HEK293 (cell line): ENCODE measurements around the gene CDC5L.

Source experiments
- CTCF ChIA-PET: fragments of 350-600 bp; formaldehyde crosslinking; extraction: SDS; loops from one replicate; lab custom pipeline; 2021; ENCODE audit warnings: antibody characterized with exemption; lab: Yijun Ruan, JAX
- POLR2A ChIA-PET: fragments of 300-600 bp; formaldehyde crosslinking; extraction: SDS; loops from one replicate; lab custom pipeline; 2020; ENCODE audit warnings: antibody characterized with exemption, inconsistent platforms; lab: Yijun Ruan, JAX
- H3K27ac ChIP-seq: fragments of 200-500 bp; sonication (Bioruptor generic); 2 replicates; pipeline ENCODE4 v1.5.1; 2014; ENCODE audit warnings: low read depth, low read length, control low read depth, inconsistent platforms; ENCODE audit errors: extremely low read depth
- H3K36me3 ChIP-seq, 2 experiments: fragments of 200-500 bp in 1 of 2; sonication (Bioruptor generic) in 1 of 2; 1 replicate in 1 of 2; 2 replicates in 1 of 2; pipeline ENCODE4 v1.5.1; 2014 to 2017; ENCODE audit warnings: inconsistent platforms in 2 of 2, low read length in 2 of 2; ENCODE audit not compliant: control insufficient read depth in 2 of 2, insufficient read depth in 1 of 2
- H3K4me1 ChIP-seq: fragments of 200-500 bp; sonication (Bioruptor generic); 2 replicates; pipeline ENCODE4 v1.5.1; 2014; ENCODE audit warnings: mild to moderate bottlenecking, low read length, inconsistent platforms; ENCODE audit not compliant: control insufficient read depth, insufficient read depth
- H3K4me3 ChIP-seq: 2 replicates; pipeline ENCODE4 v1.5.1; 2011; ENCODE audit warnings: low read depth, mild to moderate bottlenecking, control low read depth, low read length, moderate library complexity
- H3K9me3 ChIP-seq: fragments of 200-500 bp; sonication (Bioruptor generic); 2 replicates; pipeline ENCODE4 v1.5.1; 2014; ENCODE audit warnings: low read depth, low read length, inconsistent platforms; ENCODE audit not compliant: control insufficient read depth, insufficient read depth
- SCRT1 ChIP-seq: fragments of 450-650 bp; formaldehyde crosslinking; IDR thresholded peaks from 2 replicates; pipeline ENCODE4 v1.5.1; 2016; ENCODE audit warnings: missing biosample characterization, missing genetic modification characterization, borderline replicate concordance
- SCRT2 ChIP-seq: fragments of 450-650 bp; formaldehyde crosslinking; IDR thresholded peaks from 2 replicates; pipeline ENCODE4 v1.5.1; 2016; ENCODE audit warnings: missing biosample characterization, missing genetic modification characterization
- ZBTB17 ChIP-seq: fragments of 450-650 bp; formaldehyde crosslinking; IDR thresholded peaks from 2 replicates; pipeline ENCODE4 v1.5.1; 2016; ENCODE audit warnings: missing biosample characterization, missing genetic modification characterization
- ZBTB44 ChIP-seq: fragments of 450-650 bp; IDR thresholded peaks from 2 replicates; pipeline ENCODE4 v1.5.1; 2018; ENCODE audit warnings: missing biosample characterization, mild to moderate bottlenecking, missing genetic modification characterization
- ZNF184 ChIP-seq: fragments of 450-650 bp; IDR thresholded peaks from 2 replicates; pipeline ENCODE4 v1.5.1; 2018; ENCODE audit warnings: missing biosample characterization, mild to moderate bottlenecking, missing genetic modification characterization
- ZNF544 ChIP-seq: fragments of 450-650 bp; formaldehyde crosslinking; IDR thresholded peaks from 2 replicates; pipeline ENCODE4 v1.5.0; 2017; ENCODE audit warnings: missing biosample characterization, missing genetic modification characterization
- ZNF549 ChIP-seq: fragments of 450-650 bp; IDR thresholded peaks from 2 replicates; pipeline ENCODE4 v1.5.1; 2018; ENCODE audit warnings: missing biosample characterization, missing genetic modification characterization, mild to moderate bottlenecking, inconsistent platforms, moderate library complexity
- ZNF610 ChIP-seq: fragments of 450-650 bp; formaldehyde crosslinking; IDR thresholded peaks from 2 replicates; pipeline ENCODE4 v1.5.1; 2016; ENCODE audit warnings: missing biosample characterization, missing genetic modification characterization, borderline replicate concordance
- ZNF645 ChIP-seq: fragments of 450-650 bp; formaldehyde crosslinking; IDR thresholded peaks from 2 replicates; pipeline ENCODE4; 2016; ENCODE audit warnings: missing biosample characterization, missing genetic modification characterization
- ZNF701 ChIP-seq: fragments of 450-650 bp; formaldehyde crosslinking; IDR thresholded peaks from 2 replicates; pipeline ENCODE4 v1.5.1; 2016; ENCODE audit warnings: missing biosample characterization, missing genetic modification characterization
- TF ChIP-seq, protein P1 (sequence below): fragments of 450-650 bp; formaldehyde crosslinking; IDR thresholded peaks from 2 replicates; pipeline ENCODE4 v1.5.1; 2016; ENCODE audit warnings: missing biosample characterization, missing genetic modification characterization
- TF ChIP-seq, protein P2 (sequence below): sonication (generic); formaldehyde crosslinking; IDR thresholded peaks from 2 replicates; pipeline ENCODE4 v1.8.1; 2022; ENCODE audit warnings: mild to moderate bottlenecking, moderate library complexity, missing genetic modification reagents

CDC5L gene

DNA sequence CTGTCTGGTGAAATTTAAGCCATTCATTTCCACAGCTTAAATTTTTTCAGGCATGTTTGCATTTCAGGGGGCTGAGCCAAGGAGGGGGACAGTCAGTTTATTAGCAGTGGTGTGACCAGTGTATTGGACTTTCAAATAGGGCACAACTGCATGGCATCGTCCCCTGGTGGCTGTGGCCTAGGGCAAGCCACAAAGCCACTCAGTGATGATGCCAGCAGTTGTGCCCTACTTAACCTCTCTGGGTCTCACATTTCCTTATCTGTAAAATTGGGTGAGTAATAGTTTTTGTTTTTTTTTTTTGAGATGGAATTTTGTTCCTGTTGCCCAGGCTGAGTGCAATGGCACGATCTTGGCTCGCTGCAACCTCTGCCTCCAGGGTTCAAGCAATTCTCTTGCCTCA is 48.0 kb downstream of the CDC5L start (continued):
- TF ChIP-seq ZBTB44 (tag by site-specific recombination), result no peak
- TF ChIP-seq, all 188 proteins: peak for 0

GRCh38 chr6:44438827-44439226 is 51.3 kb downstream of the CDC5L start:
- H3K36me3 ChIP-seq, result peaks cover 18 to 43% of the 10 kb centered on the region in 2 experiments; a peak in 2 of 3 replicates
- TF ChIP-seq ZNF549 (tag by site-specific recombination) (no peak), ZNF701 (tag by site-specific recombination) (peak; percentile 98), ZBTB17 (tag by site-specific recombination) (no peak), ZNF544 (tag by site-specific recombination) (no peak)
- TF ChIP-seq, protein P1, sequence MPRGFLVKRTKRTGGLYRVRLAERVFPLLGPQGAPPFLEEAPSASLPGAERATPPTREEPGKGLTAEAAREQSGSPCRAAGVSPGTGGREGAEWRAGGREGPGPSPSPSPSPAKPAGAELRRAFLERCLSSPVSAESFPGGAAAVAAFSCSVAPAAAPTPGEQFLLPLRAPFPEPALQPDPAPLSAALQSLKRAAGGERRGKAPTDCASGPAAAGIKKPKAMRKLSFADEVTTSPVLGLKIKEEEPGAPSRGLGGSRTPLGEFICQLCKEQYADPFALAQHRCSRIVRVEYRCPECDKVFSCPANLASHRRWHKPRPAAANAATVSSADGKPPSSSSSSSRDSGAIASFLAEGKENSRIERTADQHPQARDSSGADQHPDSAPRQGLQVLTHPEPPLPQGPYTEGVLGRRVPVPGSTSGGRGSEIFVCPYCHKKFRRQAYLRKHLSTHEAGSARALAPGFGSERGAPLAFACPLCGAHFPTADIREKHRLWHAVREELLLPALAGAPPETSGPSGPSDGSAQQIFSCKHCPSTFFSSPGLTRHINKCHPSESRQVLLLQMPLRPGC (tag by site-specific recombination), result no peak
- TF ChIP-seq, all 188 proteins: peak for 1
- H3K4me3 ChIP-seq, result no peak overlapping the region
- ChIA-PET POLR2A (no interaction called here), CTCF (interaction anchor here (0.8 to 14.6 kb wide), 9 partner anchors 8 to 37 kb away, joined by 3 to 302 read pairs (median 8); no protein-coding TSS in a partner anchor)
- H3K4me1 ChIP-seq, result peaks cover 14% of the 10 kb centered on the region; the same call in 1 of the 2 replicates
- no peak overlapping the region for H3K27ac ChIP-seq
- H3K9me3 ChIP-seq, result no peaks in the 10 kb centered on the region

- CTCF ChIA-PET, result interaction anchor here (0.6 to 2.4 kb wide), 8 partner anchors 8 to 1275 kb away, joined by 3 to 20 read pairs (median 6); no protein-coding TSS in a partner anchor
- TF ChIP-seq ZNF184 (tag by site-specific recombination), result no peak
- TF ChIP-seq, protein P2, sequence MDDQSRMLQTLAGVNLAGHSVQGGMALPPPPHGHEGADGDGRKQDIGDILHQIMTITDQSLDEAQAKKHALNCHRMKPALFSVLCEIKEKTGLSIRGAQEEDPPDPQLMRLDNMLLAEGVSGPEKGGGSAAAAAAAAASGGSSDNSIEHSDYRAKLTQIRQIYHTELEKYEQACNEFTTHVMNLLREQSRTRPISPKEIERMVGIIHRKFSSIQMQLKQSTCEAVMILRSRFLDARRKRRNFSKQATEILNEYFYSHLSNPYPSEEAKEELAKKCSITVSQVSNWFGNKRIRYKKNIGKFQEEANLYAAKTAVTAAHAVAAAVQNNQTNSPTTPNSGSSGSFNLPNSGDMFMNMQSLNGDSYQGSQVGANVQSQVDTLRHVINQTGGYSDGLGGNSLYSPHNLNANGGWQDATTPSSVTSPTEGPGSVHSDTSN (CRISPR knock-in tag), result no peak
- TF ChIP-seq ZNF610 (tag by site-specific recombination), result no peak
Measured at GRCh38 chr6:44439270-44440045, 52.0 kb downstream of the CDC5L start.

DNA sequence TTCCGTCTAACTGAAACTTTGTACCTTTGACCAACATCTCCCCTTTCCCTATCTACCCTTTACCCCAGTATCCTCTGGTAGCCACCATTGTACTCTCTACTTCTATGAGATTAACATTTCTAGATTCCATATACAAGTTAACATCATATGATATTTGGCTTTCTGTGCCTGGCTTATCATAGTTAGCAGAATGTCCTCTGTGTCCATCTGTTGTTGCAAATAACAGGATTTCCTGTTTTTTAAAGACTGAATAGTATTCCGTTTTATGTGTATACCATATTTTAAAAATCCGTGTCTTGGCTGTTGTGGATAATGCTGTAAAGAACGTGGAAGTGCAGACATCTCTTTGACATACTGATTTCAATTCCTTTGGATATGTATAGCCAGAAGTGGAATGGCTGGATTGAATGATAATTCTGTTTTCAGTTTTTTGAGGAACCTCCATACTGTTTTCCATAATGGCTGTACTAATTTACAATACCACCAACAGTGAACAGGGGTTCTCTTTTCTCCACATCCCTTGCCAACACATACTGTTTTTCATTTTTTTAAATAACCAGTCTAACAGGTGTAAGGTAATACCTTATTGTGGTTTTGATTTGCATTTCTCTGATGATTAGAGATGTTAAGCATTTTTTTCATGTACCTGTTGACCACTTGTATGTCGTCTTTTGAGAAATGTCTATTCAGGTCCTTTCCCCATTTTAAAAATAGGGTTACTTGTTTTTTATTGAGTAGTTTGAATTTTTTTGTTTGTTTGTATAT is 53.8 kb downstream of the CDC5L start:
- ChIA-PET CTCF (interaction anchor here (2.1 to 2.4 kb wide), 3 partner anchors 10 to 29 kb away, joined by 13 to 20 read pairs (median 14); no protein-coding TSS in a partner anchor), POLR2A (no interaction called here)
- TF ChIP-seq ZNF645 (tag by site-specific recombination) (no peak), SCRT2 (tag by site-specific recombination) (peak; percentile 88), SCRT1 (0 out of 2 replicates have a peak, but pooled peaks have one; percentile 34)
- Histone ChIP-seq H3K36me3 (peaks cover 18 to 28% of the 10 kb centered on the region in 2 experiments; a peak in 2 of 3 replicates), H3K4me3 (no peak overlapping the region), H3K9me3 (no peaks in the 10 kb centered on the region), H3K27ac (no peak overlapping the region), H3K4me1 (peaks cover 20% of the 10 kb centered on the region)

More at GRCh38 chr6:44439270-44440045, 52.0 kb downstream of the CDC5L start:
- POLR2A ChIA-PET, result interaction anchor here (0.7 kb wide), 1 partner anchor 47 kb away, joined by 3 read pairs; no protein-coding TSS in a partner anchor
- peaks cover 18 to 39% of the 10 kb centered on the region in 2 experiments; a peak in 2 of 3 replicates for H3K36me3 ChIP-seq
- H3K9me3 ChIP-seq, result no peaks in the 10 kb centered on the region
- H3K27ac ChIP-seq, result no peak overlapping the region
- peaks cover 10% of the 10 kb centered on the region for H3K4me1 ChIP-seq
- H3K4me3 ChIP-seq, result no peak overlapping the region
